NCI-H2227 treated with DMSO at 0.1 percent for 48 hours (cell line): ENCODE results near the gene GLB1L.
"Not testable (repeated sequence)": the region's sequence is repeated elsewhere in the genome, so short reads cannot be mapped to it uniquely, and the experiment has no call there.

ENCODE experiments used
- DNase-seq: peaks from one replicate; lab custom pipeline; 2025; lab: John Stamatoyannopoulos, UW

Gene GLB1L

DNA sequence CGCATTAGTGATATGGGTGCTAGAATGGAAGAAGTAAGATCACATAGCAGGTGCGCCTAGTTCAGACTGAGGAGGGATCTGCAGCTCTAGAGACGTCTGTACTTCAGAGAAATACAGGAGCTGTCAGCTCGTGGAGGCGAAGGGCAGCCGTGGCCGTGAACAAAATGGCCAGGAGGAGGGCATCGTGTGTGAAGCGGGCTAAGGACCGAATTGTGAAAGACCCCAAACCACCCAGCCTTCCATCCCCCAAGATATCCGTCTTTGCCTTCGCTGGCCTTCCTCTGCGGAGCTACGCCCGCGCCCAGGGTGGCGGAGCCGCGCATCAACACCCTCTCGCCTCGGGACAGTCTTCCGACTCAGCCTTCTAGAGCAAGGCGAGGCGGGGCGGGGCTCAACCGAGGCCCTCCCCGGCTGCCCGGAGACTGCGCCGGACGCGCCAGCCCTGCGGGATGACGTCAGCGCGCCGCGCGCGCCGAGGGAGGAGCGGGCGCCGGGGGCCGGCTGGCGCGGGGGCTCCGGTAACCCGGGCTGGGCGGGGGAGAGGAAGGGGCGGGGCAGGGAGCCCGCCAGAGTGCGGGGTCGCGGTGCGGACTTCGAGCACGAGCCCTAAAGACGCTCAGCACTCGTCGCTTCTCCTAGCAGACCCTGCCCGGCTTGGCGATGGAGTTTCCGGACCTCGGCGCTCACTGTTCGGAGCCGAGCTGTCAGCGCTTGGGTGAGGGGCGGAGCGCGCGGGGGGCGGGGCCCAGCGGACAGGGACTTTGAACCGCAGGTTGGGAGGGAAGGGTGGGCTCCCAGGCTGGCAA lies 38.7 kb downstream of the GLB1L start, which contains the start of gene ZFAND2B:
Gene ZFAND2B (plus strand): TSS at position 455 of the 806 bp plus-strand sequence. CDS start 206 bp downstream, at position 661.
- peak; percentile 96 for DNase-seq

DNA sequence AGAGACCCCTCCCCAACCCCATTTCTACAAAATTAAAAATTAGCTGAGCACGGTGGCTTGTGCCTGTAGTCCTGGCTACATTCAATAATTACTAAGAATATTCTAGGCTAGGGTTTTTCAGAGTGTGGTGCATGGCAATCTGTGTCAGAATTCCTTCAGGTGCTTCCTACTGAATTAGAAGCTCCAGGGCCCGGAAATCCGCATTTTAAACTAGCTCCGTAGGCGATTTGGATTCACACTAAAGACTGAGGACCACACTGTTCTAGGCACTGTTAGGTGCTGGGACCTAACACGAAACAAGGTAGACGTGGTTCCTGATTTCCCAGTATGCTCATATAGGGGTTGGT lies 39.3 kb downstream of the GLB1L start:
- DNase-seq, result no peak

DNA sequence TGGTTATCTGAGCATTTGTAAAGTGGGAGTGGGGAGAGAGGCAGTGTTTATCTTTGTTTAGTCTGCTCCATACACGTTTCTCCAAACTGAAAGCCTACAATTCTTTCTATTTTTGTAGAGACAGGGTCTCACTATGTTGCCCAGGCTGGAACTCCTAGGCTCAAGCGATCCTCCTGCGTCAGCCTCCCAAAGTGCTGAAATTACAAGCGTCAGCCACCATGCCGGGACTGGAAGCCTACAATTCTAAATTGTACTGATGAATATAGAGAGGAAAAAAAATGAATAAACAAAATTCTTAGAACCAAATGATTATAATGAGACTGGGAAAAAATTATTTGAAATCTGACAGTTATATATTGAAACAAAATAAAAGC lies 40.1 kb downstream of the GLB1L start:
- DNase-seq, result no peak

DNA sequence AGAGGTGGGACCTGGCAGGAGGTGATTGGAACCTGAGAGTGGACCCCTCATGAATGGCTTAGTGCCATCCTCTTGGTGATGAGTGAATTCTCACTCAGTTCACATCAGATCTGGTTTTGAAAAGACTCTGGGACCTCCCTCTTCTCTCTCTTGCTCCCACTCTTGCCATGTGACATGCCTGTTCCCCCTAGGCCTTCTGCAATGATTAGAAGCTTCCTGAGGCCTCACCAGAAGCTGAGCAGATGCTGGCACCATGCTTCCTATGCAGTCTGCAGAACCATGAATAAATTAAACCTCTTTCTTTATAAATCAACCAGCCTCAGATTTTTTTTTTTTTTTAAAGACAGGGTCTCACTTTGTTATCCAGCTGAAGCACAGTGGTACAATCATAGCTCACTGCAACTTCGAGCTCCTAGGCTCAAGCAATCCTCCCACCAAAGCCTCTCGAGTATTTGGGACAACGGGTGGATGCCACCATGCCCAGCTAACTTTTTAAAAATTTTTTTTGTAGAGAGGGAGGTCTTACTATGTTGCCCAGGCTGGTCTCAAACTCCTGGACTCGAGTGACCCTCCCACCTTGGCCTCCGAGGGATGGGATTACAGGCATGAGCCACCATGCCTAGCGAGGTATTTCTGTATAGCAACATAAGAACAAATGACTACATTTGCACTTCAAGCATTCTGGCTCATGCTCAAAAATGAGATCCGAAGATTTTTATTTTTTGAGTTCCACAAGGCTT lies 40.6 kb downstream of the GLB1L start:
- no peak for DNase-seq

DNA sequence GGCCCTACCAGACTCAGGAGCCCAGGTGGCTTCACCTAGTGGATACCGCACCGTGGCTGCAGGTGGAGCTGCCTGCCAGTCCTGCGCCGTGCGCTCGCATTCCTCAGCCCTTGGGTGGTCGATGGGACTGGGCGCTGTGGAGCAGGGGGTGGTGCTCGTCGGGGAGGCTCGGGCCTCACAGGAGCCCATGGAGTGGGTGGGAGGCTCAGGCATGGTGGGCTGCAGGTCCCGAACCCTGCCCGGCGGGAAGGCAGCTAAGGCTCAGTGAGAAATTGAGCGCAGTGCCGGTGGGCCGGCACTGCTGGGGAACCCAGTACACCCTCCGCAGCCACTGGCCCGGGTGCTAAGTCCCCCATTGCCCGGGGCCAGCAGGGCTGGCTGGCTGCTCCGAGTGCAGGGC lies 43.9 kb downstream of the GLB1L start:
- not testable (repeated sequence) for DNase-seq

DNA sequence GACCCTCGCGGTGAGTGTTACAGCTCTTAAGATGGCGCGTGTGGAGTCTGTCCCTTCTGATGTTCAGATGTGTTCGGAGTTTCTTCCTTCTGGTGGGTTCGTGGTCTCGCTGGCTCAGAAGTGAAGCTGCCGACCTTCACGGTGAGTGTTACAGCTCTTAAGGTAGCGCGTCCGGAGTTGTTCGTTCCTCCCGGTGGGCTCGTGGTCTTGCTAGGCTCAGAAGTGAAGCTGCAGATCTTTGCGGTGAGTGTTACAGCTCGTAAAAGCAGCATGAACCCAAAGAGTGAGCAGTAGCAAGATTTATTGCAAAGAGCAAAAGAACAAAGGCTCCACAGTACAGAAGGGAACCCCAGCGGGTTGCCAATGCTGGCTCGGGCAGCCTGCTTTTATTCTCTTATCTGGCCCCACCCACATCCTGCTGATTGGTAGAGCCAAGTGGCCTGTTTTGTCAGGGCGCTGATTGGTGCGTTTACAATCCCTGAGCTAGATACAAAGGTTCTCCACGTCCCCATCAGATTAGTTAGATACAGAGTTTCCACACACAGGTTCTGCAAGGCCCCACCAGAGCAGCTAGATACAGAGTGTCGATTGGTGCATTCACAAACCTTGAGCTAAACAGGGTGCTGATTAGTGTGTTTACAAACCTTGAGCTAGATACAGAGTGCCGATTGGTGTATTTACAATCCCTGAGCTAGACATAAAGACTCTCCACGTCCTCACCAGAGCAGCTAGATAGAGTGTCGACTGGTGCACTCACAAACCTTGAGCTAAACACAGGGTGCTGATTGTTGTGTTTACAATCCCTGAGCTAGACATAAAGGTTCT lies 44.5 kb downstream of the GLB1L start:
- DNase-seq, result not testable (repeated sequence)

DNA sequence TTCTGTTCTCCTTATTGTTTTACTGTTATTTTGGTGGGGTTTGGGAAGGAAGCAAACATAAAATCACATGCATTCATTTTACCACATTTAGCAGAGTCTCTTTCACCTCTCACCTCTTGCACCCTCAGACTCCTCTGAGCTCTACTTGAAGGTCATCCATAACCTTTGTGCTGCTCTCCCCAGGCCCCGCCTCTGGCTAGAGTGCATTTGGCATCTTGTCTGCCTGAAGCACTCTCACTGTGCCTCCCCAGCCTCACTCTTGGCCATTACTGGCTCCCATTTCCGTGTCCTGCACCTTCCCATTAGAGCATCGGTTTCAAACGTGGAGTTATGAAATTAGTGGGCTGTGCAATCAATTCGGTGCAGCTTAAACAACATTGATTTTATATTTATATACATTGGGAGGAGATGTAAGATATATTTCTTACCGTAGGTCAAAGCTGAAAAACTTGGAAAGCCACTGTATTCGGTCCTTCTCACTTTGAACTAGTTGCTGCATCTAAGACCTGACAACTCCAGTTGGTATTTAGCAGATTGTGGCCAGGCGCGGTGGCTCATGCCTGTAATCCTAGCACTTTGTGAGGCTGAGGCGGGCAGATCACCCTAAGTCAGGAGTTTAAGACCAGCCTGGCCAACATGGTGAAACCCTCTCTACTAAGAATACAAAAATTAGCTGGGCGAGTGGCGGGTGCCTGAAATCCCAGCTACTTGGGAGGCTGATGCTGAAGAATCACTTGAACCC lies 45.6 kb downstream of the GLB1L start:
- no peak for DNase-seq

DNA sequence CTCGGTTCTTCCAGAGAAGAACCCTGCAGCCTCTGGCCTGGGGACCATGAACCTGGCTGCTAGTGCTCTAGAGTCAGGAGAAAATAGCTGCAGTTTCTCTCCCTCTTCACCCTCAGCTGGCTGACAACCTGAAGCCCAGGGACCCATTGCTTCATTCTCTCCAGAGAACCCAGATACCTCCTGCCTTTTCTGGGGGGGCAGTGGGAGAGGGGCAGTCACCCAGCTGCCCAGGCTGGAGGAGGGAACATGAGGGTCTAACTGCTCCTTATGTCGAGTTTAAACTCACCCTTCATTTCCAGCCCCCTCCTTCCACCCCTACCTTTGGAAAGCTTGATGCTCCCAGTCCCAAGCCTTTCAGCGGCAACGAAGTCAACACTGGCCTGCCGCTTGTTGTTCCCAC lies 46.3 kb downstream of the GLB1L start:
- no peak for DNase-seq

DNA sequence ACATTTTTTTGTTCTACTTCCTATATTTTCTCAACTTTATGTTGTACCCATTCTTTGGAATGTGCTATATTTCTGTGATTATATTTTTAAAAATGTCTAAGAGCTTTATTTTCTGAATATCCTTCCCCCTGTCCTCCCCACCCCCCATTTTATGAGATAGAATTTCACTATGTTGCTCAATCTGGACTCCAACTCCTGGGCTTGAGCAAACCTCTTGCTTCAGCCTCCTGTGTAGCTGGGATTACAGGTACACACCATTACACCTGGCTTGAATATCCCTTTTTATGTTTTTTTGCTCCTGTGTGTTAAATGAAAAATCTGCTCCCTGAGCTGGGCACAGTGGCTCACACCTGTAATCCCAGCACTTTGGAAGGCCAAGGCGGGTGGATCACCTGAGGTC lies 47.9 kb downstream of the GLB1L start:
- no peak for DNase-seq

DNA sequence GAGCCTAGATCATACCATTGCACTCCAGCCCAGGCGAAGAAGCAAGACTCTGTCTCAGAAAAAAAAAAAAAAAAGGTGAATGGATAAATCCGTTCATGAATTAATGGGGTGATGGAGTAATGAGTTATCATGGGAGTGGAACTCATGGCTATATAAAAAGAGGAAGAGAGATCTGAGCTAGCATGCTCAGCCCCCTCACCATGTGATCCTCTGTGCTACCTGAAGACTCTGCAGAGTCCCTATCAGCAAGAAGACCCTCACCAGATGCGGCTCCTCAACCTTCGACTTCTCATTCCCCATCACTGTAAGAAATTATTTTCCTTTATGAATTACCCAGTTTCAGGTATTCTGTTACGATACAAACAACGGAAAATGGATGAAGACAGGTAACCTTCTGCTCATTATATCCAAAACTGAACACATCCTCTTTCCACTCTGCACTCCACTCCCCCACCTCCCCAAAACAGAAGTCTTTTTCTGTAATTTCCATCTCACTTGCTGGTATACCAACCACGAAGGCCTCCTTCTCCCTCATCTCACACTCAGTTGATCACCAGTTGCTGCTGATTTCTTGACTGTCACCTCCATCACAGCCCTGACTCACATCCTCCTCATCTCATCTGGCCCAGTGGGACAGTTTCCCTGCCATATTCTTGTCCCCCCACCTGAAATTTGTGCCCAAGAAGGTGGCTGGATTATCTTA lies 58.3 kb downstream of the GLB1L start:
- no peak for DNase-seq
